HepG2 (cell line): ENCODE data around the gene DYNLL2. TPM values are rescaled to one million over a fixed set of nuclear protein-coding genes. Genes with fewer than 3 reads are reported as not detected.

Experiments
- FOXK1 ChIP-seq: sonication (generic); formaldehyde crosslinking; IDR thresholded peaks from 2 replicates; pipeline ENCODE4 v1.4.0; 2020; ENCODE audit warnings: low read depth, missing genetic modification reagents, borderline replicate concordance
- HOMEZ ChIP-seq: IDR thresholded peaks from 2 replicates; pipeline ENCODE4 v1.6.1; 2016; ENCODE audit warnings: low read depth
- IRX3 ChIP-seq: sonication (generic); formaldehyde crosslinking; IDR thresholded peaks from 2 replicates; pipeline ENCODE4 v1.8.1; 2023; ENCODE audit warnings: mild to moderate bottlenecking, low read depth, missing genetic modification reagents, borderline replicate concordance
- ISX ChIP-seq: sonication (generic); formaldehyde crosslinking; conservative IDR thresholded peaks from 2 replicates; pipeline ENCODE4 v1.5.0; 2020; ENCODE audit warnings: missing genetic modification reagents
- MTA3 ChIP-seq: sonication (generic); formaldehyde crosslinking; IDR thresholded peaks from 2 replicates; pipeline ENCODE4 v1.4.0; 2020; ENCODE audit warnings: missing genetic modification reagents
- NFIC ChIP-seq: IDR thresholded peaks from 2 replicates; pipeline ENCODE4 v1.6.1; 2012; ENCODE audit warnings: mild to moderate bottlenecking, low read length, inconsistent platforms
- PHB2 ChIP-seq: fragments of 450-650 bp; IDR thresholded peaks from 2 replicates; pipeline ENCODE4 v1.6.1; 2018; ENCODE audit not compliant: partially characterized antibody
- POGK ChIP-seq: sonication (generic); formaldehyde crosslinking; conservative IDR thresholded peaks from 2 replicates; pipeline ENCODE4 v1.8.0; 2022; ENCODE audit warnings: mild to moderate bottlenecking, moderate library complexity, missing genetic modification reagents
- REPIN1 ChIP-seq: sonication (generic); formaldehyde crosslinking; IDR thresholded peaks from 2 replicates; pipeline ENCODE4 v1.8.0; 2022; ENCODE audit warnings: missing genetic modification reagents, low read depth, mild to moderate bottlenecking, borderline replicate concordance
- ZNF232 ChIP-seq: sonication (generic); formaldehyde crosslinking; IDR thresholded peaks from 2 replicates; pipeline ENCODE4 v1.4.0; 2020; ENCODE audit warnings: missing genetic modification reagents, borderline replicate concordance
- ZNF281 ChIP-seq: sonication (generic); formaldehyde crosslinking; IDR thresholded peaks from 2 replicates; pipeline ENCODE4 v1.4.0; 2020; ENCODE audit warnings: missing genetic modification reagents, borderline replicate concordance
- ZNF3 ChIP-seq: IDR thresholded peaks from 2 replicates; pipeline ENCODE4 v1.7.0; 2017; ENCODE audit warnings: inconsistent platforms
- ZNF329 ChIP-seq: sonication (generic); formaldehyde crosslinking; IDR thresholded peaks from 2 replicates; pipeline ENCODE4 v1.9.0; 2021; ENCODE audit warnings: low read depth, mild to moderate bottlenecking, missing genetic modification reagents
- ZNF547 ChIP-seq: sonication (generic); formaldehyde crosslinking; IDR thresholded peaks from 2 replicates; pipeline ENCODE4 v1.5.1; 2020; ENCODE audit warnings: mild to moderate bottlenecking, missing genetic modification reagents
- ZNF556 ChIP-seq: sonication (generic); formaldehyde crosslinking; IDR thresholded peaks from 2 replicates; pipeline ENCODE4 v1.4.0; 2020; ENCODE audit warnings: mild to moderate bottlenecking, missing genetic modification reagents, borderline replicate concordance
- ZNF691 ChIP-seq: sonication (generic); formaldehyde crosslinking; IDR thresholded peaks from 2 replicates; pipeline ENCODE4 v1.4.0; 2020; ENCODE audit warnings: missing genetic modification reagents, low read depth, mild to moderate bottlenecking, borderline replicate concordance
- polyA plus RNA-seq, 8 experiments: library from polyadenylated mRNA; depleted of rRNA in 3 of 8; stranded (reverse) in 7 of 8; unstranded in 1 of 8; fragments of >200 nt; fragmentation: Illumina TruSeq in 4 of 8; extraction: Trizol in 4 of 8; gene quantifications; 2 replicates each; pipeline versions ENCODE4 v1.2.1 to v1.2.3, GENCODE V29; 2011 to 2016; ENCODE audit warnings: low read depth in 4 of 8, missing spikeins in 1 of 8, mixed read lengths in 1 of 8; ENCODE audit not compliant: insufficient read depth in 1 of 8
- total RNA-seq, 5 experiments: library from RNA; depleted of rRNA; stranded (reverse); fragments of >200 nt; fragmentation: Illumina TruSeq; extraction: Trizol; gene quantifications; 2 replicates each; pipeline ENCODE4 v1.2.3, GENCODE V29; 2016; ENCODE audit warnings: low read depth in 1 of 5
- TF ChIP-seq, protein P1 (sequence below): sonication (generic); IDR thresholded peaks from 2 replicates; pipeline ENCODE4 v1.6.1; 2016; ENCODE audit warnings: low read depth, borderline replicate concordance

Gene DYNLL2
- total and polyA plus RNA-seq, 2 of the 13 experiments (the other 11 are each of a cell fraction or from before 2014, with no cell fraction given), result 9.5 to 29.0 TPM

DNA sequence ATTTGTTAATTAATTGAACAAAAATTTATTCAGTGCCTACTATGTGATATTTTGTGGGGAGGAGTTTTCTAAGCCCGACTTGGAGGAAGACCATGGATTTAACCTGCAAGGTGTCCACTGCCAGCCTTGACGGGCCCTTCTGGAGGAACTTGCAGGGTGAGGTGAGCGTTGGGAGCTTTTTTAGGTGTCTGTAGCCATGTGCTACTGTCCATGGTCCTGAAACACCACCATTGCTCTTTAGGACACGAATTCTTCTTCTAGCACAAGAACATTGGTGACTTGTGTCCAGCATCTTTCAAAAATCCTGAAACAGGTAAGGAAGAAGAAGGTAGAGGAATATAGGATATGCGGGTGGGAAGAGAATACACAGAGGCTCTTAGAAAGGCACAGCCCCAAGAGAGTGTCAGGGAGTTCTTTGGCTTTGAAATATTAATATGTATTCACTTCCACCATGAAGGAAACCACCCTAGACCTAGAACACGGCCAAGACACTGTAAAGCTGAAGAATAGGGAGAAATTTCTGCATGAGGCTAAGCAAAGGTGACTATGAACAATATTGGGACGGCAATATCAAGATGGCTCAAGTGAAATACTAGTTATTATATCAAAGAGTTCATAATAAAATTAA is 37.1 kb downstream of the DYNLL2 start (continued):
- TF ChIP-seq ZNF281 (CRISPR knock-in tag) (peak; percentile 56; the same call in 1 of the 2 replicates), MTA3 (CRISPR knock-in tag) (no peak), PHB2 (no peak), ZNF232 (CRISPR knock-in tag) (peak; percentile 80; the same call in 1 of the 2 replicates), REPIN1 (CRISPR knock-in tag) (no peak), FOXK1 (peak; percentile 56; the same call in 1 of the 2 replicates), NFIC (no peak), ZNF3 (peak; percentile 60; the same call in 1 of the 2 replicates), IRX3 (CRISPR knock-in tag) (no peak), ZNF691 (CRISPR knock-in tag) (no peak), ZNF329 (CRISPR knock-in tag) (peak; percentile 61; the same call in 1 of the 2 replicates), ISX (CRISPR knock-in tag) (peak; percentile 70; the same call in 1 of the 2 replicates), POGK (CRISPR knock-in tag) (0 out of 2 replicates have a peak, but pooled peaks have one; percentile 51), ZNF556 (CRISPR knock-in tag) (no peak), HOMEZ (CRISPR knock-in tag) (peak; percentile 50; the same call in 1 of the 2 replicates), ZNF547 (CRISPR knock-in tag) (no peak)
- TF ChIP-seq, protein P1, sequence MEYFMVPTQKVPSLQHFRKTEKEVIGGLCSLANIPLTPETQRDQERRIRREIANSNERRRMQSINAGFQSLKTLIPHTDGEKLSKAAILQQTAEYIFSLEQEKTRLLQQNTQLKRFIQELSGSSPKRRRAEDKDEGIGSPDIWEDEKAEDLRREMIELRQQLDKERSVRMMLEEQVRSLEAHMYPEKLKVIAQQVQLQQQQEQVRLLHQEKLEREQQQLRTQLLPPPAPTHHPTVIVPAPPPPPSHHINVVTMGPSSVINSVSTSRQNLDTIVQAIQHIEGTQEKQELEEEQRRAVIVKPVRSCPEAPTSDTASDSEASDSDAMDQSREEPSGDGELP, result no peak
